HG03432 (cell line): ENCODE data around the gene OSBP.

ENCODE experiments used
- ATAC-seq: cut with Tn5 transposase; IDR thresholded peaks from one replicate; pipeline ENCODE4 v1.9.1; 2021; ENCODE audit warnings: mild to moderate bottlenecking, moderate library complexity; ENCODE audit not compliant: unreplicated experiment

Gene OSBP

GRCh38 chr11:59610289-59610688, 5.3 kb downstream of the OSBP start:
- ATAC-seq: no peak

GRCh38 chr11:59607703-59608454, 7.7 kb downstream of the OSBP start:
- no peak for ATAC-seq

GRCh38 chr11:59602432-59602831, 13.1 kb downstream of the OSBP start:
- no peak for ATAC-seq

GRCh38 chr11:59601788-59602187, 13.8 kb downstream of the OSBP start:
- ATAC-seq: no peak

DNA sequence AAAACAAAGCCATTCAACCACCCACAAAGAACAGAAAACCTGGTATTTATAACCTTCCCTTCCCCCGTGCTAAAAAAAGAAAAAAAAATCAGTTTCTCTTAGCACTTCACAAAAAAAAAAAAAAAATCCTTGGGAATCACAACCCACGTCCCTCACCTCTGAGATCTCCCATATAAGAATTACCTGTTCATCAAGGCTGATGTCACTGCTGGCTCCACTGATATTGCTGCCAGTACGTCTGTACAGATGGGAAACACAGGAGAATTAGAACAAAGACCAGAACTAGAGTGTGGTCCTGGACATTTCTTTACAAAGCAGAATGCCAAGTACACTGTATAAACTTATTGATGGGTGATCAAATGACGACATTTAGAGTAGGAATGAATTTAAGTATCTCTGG, 14.9 kb downstream of the OSBP start:
- ATAC-seq: no peak

- no peak for ATAC-seq
These were observed 15.3 kb downstream of the OSBP start for GRCh38 chr11:59600234-59600633.

DNA sequence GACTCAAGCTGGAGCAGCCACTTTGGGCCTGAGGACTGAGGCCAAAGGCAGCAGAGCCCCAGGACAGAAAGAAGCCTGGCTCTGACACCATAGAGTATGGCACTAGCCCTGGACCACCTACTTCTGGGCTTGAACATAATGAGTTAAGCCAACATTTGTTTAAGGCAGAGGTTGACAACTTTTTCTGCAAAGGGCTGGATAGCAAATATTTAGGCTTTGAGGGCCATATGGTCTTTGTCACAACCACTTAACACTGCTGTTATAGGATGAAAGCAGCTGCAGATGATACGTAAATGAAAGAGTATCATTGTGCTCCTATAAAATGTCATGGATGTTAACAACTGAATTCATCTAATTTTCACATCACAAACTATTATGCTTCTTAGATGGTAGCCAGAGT, 16.6 kb downstream of the OSBP start:
- ATAC-seq: no peak

- ATAC-seq: no peak
These were observed 31.3 kb downstream of the OSBP start for GRCh38 chr11:59584294-59584693.

- ATAC-seq: no peak
These were observed 33.6 kb downstream of the OSBP start for GRCh38 chr11:59582006-59582405.

DNA sequence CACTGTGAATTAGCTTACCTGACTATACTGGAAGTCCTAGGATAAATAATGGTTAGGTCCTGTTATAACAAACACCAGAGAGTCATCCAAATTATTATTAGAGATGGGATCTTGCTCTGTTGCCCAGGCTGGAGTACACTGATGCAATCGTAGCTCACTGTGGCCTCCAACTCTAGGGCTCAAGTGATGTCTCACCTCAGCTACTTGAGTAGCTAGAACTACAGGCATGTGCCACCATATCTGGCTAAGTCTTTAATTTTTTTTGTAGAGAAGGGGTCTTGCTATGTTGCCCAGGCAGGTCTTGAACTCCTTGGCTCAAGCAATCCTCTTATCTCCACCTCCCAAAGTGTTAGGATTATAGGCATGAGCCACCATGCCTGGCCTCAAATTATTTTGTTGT, 37.2 kb downstream of the OSBP start:
- no peak for ATAC-seq

- no peak for ATAC-seq
These were observed 40.1 kb downstream of the OSBP start for GRCh38 chr11:59575505-59575904.

- ATAC-seq: no peak
These were observed 40.6 kb downstream of the OSBP start for GRCh38 chr11:59574932-59575502.

- no peak for ATAC-seq
These were observed 41.1 kb downstream of the OSBP start for GRCh38 chr11:59574467-59574866.

DNA sequence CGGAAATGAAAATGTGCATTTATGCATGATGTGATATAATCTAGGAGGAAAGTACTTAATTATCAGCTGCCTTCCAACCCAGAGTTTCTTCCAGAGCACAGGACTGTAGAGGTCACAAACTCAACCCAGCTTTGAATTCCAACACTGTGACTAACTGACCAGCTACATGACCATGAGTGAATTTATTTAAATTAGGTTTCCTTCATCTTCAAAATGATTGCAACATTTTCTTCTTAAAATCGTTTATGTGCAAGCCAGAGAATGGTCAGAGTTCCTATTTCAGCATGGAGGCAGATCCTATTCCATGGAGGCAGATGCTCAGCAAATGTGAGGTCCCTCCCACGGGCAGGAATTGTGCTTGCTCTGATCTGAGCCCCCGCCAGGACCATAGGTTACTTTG, 42.4 kb downstream of the OSBP start:
- no peak for ATAC-seq

- no peak for ATAC-seq
These were observed 43.5 kb downstream of the OSBP start for GRCh38 chr11:59572091-59572490.

DNA sequence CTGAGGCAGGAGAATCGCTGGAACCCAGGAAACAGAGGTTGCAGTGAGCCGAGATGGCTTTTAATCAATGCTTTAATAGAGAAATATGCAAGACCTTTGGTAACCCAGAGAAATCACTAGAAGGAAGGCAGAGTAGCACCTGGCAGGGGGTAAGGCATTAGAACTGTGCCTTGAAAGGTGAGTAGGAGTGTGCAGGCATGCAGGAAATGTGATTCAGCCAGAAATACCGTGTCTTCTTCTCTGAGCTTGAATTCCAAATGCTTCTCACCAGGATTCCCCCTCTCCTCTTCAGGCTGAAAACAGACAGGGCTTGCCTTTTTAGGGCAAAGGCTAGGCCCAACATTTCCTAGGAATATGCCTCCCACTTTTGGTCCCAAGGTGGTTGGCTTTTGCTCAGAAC, 53.3 kb downstream of the OSBP start:
- ATAC-seq: no peak

DNA sequence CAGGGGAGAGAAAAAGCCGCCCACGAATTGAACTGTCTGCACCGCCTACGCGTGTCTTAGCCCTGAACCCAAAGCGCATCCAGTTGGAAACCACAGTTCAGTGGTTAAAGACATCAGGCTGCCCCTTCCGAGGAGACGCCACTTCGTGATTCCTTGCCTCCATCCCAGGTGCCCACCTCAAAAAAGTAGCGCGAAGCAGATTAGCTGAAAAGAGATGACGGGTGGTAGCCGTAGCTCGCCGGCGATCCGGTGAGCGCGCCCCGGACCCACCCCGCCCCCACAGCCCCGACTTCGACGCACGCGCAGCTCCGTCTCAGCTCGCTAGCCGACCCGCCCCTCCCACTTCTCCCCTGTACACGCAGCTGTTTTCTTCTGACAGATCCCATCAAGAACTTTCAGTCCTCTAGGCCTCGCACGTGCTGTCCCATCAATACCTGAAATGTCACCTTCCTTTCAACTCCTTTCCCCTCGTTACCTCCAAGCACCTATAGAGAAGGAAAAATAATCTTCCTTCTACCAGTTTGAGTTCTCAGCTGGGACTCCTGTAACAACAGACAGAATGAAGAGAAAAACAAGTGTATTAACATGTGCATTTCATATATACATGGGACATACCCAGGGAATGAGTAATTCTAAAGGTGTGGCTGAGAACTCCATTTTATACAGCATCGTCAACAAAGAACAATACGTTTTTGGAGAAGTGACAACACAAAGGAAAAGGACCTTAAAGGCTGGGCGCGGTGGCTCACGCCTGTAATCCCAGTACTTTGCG, 54.7 kb downstream of the OSBP start:
- peak; percentile 39 for ATAC-seq

- peak; percentile 34 for ATAC-seq
These were observed 55.3 kb downstream of the OSBP start for GRCh38 chr11:59560290-59560701.

DNA sequence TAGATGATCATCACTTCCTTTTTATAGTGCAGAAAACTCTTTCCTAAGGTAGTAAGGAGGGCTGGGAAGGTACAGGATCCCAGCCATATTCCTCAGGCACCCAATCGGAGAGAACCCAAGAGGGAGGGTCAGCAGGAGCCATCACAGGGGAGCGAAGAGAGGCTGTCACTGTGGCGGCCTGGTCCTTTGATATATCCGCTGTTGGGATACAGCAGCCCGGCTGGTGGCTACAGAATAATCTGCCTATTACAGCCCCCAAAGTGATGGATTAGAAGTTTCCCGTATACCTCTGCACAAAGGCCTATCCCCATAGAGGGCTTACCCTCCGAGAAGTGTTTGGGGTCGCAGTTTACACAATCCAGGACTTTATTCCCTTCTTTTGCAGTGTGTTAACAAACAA, 55.7 kb downstream of the OSBP start:
- no peak for ATAC-seq

- no peak for ATAC-seq
These were observed 57.3 kb downstream of the OSBP start for GRCh38 chr11:59558270-59558643.

GRCh38 chr11:59556917-59557348, 58.6 kb downstream of the OSBP start:
- ATAC-seq: peak; percentile 20
